Mesothelial cell of epicardium (in vitro differentiated cells): Measurements from ENCODE around the gene PKP1. TPM values are rescaled to one million over a fixed set of nuclear protein-coding genes. Genes with fewer than 3 reads are reported as not detected.

ENCODE experiments used
- DNase-seq, 2 experiments: peaks; one replicate each; pipeline ENCODE4 v3.0.0; 2021; ENCODE audit warnings: low spot score in 2 of 2; ENCODE audit not compliant: unreplicated experiment in 2 of 2
- H3K27ac Mint-ChIP-seq: 2 replicates; pipeline ENCODE4 v1.8.0; 2021; ENCODE audit warnings: mixed read lengths
- H3K27me3 Mint-ChIP-seq: 2 replicates; pipeline ENCODE4 v1.8.0; 2021; ENCODE audit warnings: low read depth, mixed read lengths
- H3K36me3 Mint-ChIP-seq: 2 replicates; pipeline ENCODE4 v1.8.0; 2021; ENCODE audit warnings: mixed read lengths
- H3K4me1 Mint-ChIP-seq: 2 replicates; pipeline ENCODE4 v1.8.0; 2021; ENCODE audit warnings: mixed read lengths
- H3K4me3 Mint-ChIP-seq: 2 replicates; pipeline ENCODE4 v1.8.0; 2021; ENCODE audit warnings: mild to moderate bottlenecking, moderate library complexity, mixed read lengths
- H3K9me3 Mint-ChIP-seq: 2 replicates; pipeline ENCODE4 v1.8.0; 2021; ENCODE audit warnings: mixed read lengths
- total RNA-seq: library from RNA; stranded (reverse); gene quantifications from 3 replicates; pipeline ENCODE4 v1.2.1, GENCODE V29; 2021
- TF ChIP-seq, protein P1 (sequence below): fragments of 200-600 bp; sonication (generic); IDR thresholded peaks from one replicate; pipeline ENCODE4 v1.5.0; 2021; ENCODE audit warnings: antibody characterized with exemption; ENCODE audit not compliant: unreplicated experiment

PKP1 gene
- total RNA-seq, 1 donor from 2014 or later: 0.54 TPM

- Mint-ChIP-seq H3K36me3 (no peaks in the 10 kb centered on the region), H3K27ac (no peak overlapping the region), H3K4me1 (peaks cover 5% of the 10 kb centered on the region), H3K27me3 (peaks cover 2% of the 10 kb centered on the region), H3K4me3 (no peak overlapping the region), H3K9me3 (no peaks in the 10 kb centered on the region)
- TF ChIP-seq, protein P1, sequence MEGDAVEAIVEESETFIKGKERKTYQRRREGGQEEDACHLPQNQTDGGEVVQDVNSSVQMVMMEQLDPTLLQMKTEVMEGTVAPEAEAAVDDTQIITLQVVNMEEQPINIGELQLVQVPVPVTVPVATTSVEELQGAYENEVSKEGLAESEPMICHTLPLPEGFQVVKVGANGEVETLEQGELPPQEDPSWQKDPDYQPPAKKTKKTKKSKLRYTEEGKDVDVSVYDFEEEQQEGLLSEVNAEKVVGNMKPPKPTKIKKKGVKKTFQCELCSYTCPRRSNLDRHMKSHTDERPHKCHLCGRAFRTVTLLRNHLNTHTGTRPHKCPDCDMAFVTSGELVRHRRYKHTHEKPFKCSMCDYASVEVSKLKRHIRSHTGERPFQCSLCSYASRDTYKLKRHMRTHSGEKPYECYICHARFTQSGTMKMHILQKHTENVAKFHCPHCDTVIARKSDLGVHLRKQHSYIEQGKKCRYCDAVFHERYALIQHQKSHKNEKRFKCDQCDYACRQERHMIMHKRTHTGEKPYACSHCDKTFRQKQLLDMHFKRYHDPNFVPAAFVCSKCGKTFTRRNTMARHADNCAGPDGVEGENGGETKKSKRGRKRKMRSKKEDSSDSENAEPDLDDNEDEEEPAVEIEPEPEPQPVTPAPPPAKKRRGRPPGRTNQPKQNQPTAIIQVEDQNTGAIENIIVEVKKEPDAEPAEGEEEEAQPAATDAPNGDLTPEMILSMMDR: no peak
- DNase-seq: no peak
Observed at GRCh38 chr1:201288765-201289164, 5.5 kb downstream of the PKP1 start.

GRCh38 chr1:201290551-201290950, 7.2 kb downstream of the PKP1 start:
- H3K36me3 Mint-ChIP-seq: no peaks in the 10 kb centered on the region
- no peak overlapping the region for H3K4me3 Mint-ChIP-seq
- H3K9me3 Mint-ChIP-seq: no peaks in the 10 kb centered on the region
- H3K27ac Mint-ChIP-seq: no peak overlapping the region
- H3K4me1 Mint-ChIP-seq: peaks cover 5% of the 10 kb centered on the region
- TF ChIP-seq, protein P1: no peak
- peaks cover 6% of the 10 kb centered on the region for H3K27me3 Mint-ChIP-seq
- DNase-seq: no peak

DNA sequence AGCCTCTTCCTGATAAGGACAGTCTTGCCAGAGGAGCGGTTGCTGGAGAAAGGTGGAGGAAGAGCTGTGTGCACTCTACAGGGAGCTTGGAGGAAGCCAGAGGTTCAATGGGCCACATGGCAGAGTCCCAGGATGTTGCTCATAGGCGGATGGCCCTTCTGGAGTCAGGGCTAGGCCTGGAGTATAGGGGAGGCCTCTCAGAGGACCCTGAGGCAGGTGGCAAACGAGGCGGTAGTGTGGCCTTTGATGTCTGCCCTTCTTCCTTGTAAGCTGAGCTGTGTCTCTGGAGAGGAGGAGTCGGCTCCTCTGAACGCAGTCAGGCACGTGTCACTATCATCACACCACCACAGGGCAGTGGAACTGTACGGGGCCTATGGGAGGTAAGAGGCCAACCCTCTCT, 8.6 kb downstream of the PKP1 start:
- Mint-ChIP-seq H3K36me3 (no peaks in the 10 kb centered on the region), H3K4me3 (no peak overlapping the region), H3K4me1 (peaks cover 10% of the 10 kb centered on the region), H3K9me3 (no peaks in the 10 kb centered on the region), H3K27ac (no peak overlapping the region), H3K27me3 (peaks cover 4% of the 10 kb centered on the region)
- no peak for DNase-seq
- TF ChIP-seq, protein P1: no peak

GRCh38 chr1:201294876-201295275, 11.6 kb downstream of the PKP1 start:
- H3K27me3 Mint-ChIP-seq: peaks cover 4% of the 10 kb centered on the region
- no peak overlapping the region for H3K27ac Mint-ChIP-seq
- H3K4me3 Mint-ChIP-seq: no peak overlapping the region
- no peaks in the 10 kb centered on the region for H3K9me3 Mint-ChIP-seq
- TF ChIP-seq, protein P1: no peak
- H3K4me1 Mint-ChIP-seq: peaks cover 4% of the 10 kb centered on the region
- H3K36me3 Mint-ChIP-seq: no peaks in the 10 kb centered on the region
- DNase-seq: no peak

DNA sequence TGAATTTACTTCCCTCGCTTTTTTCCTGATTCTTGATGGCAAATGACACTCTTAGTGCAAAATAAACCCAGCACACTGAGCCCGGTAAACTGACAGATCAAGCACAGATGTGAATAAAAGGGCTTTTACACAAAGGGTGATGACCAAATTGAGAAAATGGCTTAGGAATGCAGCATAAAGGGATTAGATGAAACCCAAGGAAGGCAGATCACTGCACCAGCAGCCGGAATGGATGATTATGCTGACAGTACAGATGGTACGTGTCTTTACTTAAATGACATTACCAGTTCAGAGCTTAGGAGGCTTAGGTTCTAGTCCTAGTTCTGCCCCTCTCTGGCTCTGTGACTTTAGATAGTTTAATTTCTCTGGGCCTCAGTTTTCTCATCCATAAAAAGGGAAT, 12.0 kb downstream of the PKP1 start:
- TF ChIP-seq, protein P1: no peak
- no peaks in the 10 kb centered on the region for H3K9me3 Mint-ChIP-seq
- H3K27me3 Mint-ChIP-seq: peaks cover 4% of the 10 kb centered on the region
- no peak overlapping the region for H3K27ac Mint-ChIP-seq
- peaks cover 4% of the 10 kb centered on the region for H3K4me1 Mint-ChIP-seq
- no peak overlapping the region for H3K4me3 Mint-ChIP-seq
- no peaks in the 10 kb centered on the region for H3K36me3 Mint-ChIP-seq
- DNase-seq: no peak

GRCh38 chr1:201295861-201296260, 12.6 kb downstream of the PKP1 start:
- Mint-ChIP-seq H3K27ac (no peak overlapping the region), H3K4me1 (peaks cover 4% of the 10 kb centered on the region), H3K4me3 (no peak overlapping the region), H3K9me3 (no peaks in the 10 kb centered on the region), H3K36me3 (no peaks in the 10 kb centered on the region), H3K27me3 (peaks cover 4% of the 10 kb centered on the region)
- no peak for DNase-seq
- TF ChIP-seq, protein P1: no peak
